22Rv1 (cell line): Measurements from ENCODE around the gene CAMTA1.

Experiments used
- H3K27ac ChIP-seq: fragments of 450-650 bp; 2 replicates; pipeline ENCODE4 v1.5.1; 2017
- ZFX ChIP-seq: fragments of 450-650 bp; IDR thresholded peaks from 2 replicates; pipeline ENCODE4 v1.6.1; 2017; ENCODE audit warnings: antibody characterized with exemption, borderline replicate concordance
- TF ChIP-seq, protein P1 (sequence below): fragments of 450-650 bp; IDR thresholded peaks from 2 replicates; pipeline ENCODE4 v1.5.1; 2017; ENCODE audit warnings: mild to moderate bottlenecking

The CAMTA1 gene

GRCh38 chr1:7515904-7516303 is 730.6 kb downstream of the CAMTA1 start:
- TF ChIP-seq ZFX = no peak
- TF ChIP-seq, protein P1, sequence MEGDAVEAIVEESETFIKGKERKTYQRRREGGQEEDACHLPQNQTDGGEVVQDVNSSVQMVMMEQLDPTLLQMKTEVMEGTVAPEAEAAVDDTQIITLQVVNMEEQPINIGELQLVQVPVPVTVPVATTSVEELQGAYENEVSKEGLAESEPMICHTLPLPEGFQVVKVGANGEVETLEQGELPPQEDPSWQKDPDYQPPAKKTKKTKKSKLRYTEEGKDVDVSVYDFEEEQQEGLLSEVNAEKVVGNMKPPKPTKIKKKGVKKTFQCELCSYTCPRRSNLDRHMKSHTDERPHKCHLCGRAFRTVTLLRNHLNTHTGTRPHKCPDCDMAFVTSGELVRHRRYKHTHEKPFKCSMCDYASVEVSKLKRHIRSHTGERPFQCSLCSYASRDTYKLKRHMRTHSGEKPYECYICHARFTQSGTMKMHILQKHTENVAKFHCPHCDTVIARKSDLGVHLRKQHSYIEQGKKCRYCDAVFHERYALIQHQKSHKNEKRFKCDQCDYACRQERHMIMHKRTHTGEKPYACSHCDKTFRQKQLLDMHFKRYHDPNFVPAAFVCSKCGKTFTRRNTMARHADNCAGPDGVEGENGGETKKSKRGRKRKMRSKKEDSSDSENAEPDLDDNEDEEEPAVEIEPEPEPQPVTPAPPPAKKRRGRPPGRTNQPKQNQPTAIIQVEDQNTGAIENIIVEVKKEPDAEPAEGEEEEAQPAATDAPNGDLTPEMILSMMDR = no peak
- H3K27ac ChIP-seq = no peak overlapping the region

- H3K27ac ChIP-seq = no peak overlapping the region
- no peak for TF ChIP-seq ZFX
- TF ChIP-seq, protein P1 = no peak
Measured at GRCh38 chr1:7516341-7516740, 731.1 kb downstream of the CAMTA1 start.

GRCh38 chr1:7516929-7517328 is 731.7 kb downstream of the CAMTA1 start:
- TF ChIP-seq, protein P1 = no peak
- no peak for TF ChIP-seq ZFX
- H3K27ac ChIP-seq = no peak overlapping the region

GRCh38 chr1:7517611-7518330 is 732.5 kb downstream of the CAMTA1 start:
- no peak overlapping the region for H3K27ac ChIP-seq
- no peak for TF ChIP-seq ZFX
- TF ChIP-seq, protein P1 = no peak

DNA sequence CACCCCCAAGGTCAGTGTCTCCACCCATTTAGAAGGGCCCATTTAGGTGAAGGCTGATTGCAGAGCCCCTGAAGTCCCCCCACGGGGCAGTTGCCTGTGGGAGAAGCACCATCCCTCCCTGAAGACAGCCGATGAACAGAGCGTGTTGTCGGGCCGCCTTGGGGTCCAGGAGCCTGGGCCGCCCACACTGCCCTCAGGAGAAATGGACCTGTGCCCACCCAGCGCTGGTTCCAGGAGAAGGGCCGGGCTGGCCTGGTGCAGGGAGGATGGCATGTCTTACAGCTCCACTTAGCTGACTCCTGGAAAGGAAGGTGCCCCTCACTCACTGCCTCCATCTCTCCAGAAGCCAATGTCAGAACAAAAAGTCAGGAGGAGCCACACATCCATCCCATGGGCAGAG is 733.2 kb downstream of the CAMTA1 start:
- TF ChIP-seq, protein P1 = no peak
- TF ChIP-seq ZFX = no peak
- no peak overlapping the region for H3K27ac ChIP-seq

- TF ChIP-seq ZFX = no peak
- TF ChIP-seq, protein P1 = no peak
- H3K27ac ChIP-seq = no peak overlapping the region
Measured at GRCh38 chr1:7519181-7519860, 734.1 kb downstream of the CAMTA1 start.

DNA sequence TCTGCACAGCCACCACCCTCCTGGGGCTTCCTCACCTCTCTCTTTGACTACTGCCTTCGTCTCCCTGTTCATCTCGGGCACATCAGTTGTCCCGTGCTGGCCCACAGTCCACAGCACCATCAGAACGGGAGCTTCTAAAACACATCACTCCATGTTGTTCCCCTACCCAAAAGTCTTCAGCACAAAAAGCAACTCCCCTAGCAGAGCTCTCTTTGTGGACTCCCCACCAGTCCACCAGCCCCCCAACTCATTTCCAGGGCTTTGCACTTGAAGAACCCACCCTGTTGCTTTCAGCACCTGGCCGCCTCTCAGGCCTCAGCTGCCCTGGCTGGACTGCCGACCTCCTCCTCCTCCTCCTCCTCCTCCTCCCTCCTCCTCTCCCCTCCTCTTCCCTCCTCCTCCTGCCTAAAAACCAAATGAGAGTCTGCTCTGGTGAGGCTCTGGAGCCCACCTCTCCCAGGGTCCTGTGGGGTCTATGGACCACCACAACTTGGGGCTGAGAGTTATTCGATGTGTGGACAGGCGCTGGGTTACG is 734.7 kb downstream of the CAMTA1 start:
- H3K27ac ChIP-seq = no peak overlapping the region
- TF ChIP-seq, protein P1 = no peak
- no peak for TF ChIP-seq ZFX
